Peyer's patch (tissue), 4 donors: Measurements from ENCODE around the gene S100A2.

Experiments used
- CTCF ChIP-seq, 6 experiments: fragments of 450-650 bp in 4 of 6; fragments of 200-600 bp in 2 of 6; sonication (generic) in 1 of 6; IDR thresholded peaks; one replicate each; pipeline ENCODE4 v1.5.1; 2017 to 2019; ENCODE audit warnings: antibody characterized with exemption in 6 of 6, mild to moderate bottlenecking in 3 of 6, moderate library complexity in 1 of 6
- POLR2A ChIP-seq, 2 donors: fragments of 450-650 bp; IDR thresholded peaks; one replicate each; pipeline ENCODE4 v1.5.1; 2017; ENCODE audit warnings: antibody characterized with exemption in 2 of 2, mild to moderate bottlenecking in 2 of 2, moderate library complexity in 2 of 2

DNA sequence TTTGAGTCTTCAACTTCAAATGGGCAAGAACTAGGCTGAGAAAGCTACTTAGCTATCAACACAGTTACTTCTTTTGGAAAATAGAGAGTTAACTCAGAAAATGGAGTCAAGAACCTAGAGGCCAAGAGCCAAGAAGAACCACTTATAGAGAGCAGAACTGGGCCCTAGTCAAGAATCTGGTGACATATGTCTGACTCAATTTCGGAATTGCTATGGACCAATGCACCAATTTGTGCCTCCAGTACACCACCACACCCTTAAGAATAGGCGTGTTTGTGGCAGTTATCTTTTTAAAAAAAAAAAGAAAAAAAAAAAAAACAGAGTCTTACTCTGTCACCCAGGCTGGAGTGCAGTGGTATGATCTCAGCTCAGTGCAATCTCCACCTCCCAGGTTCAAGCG, 7.8 kb downstream of the S100A2 start:
- TF ChIP-seq POLR2A (IDR thresholded peaks at IDR 0.05) = no peak
- TF ChIP-seq CTCF (IDR thresholded peaks at IDR 0.05) = no peak
